OCI-LY7 (cell line): ENCODE measurements around the gene SMPD1.

Source experiments
- CTCF ChIP-seq: fragments of 200-600 bp; sonication (generic); conservative IDR thresholded peaks from 2 replicates; pipeline ENCODE4 v1.5.1; 2014; ENCODE audit warnings: mild to moderate bottlenecking, antibody characterized with exemption, low read length, moderate library complexity, mixed read lengths
- EZH2phosphoT487 ChIP-seq: fragments of 200-600 bp; sonication (generic); IDR thresholded peaks from 2 replicates; pipeline ENCODE4 v1.6.1; 2018; ENCODE audit warnings: low read depth, borderline replicate concordance, mild to moderate bottlenecking, mixed run types, antibody characterized with exemption, low read length, moderate library complexity, mixed read lengths

- TF ChIP-seq CTCF (no peak), EZH2phosphoT487 (no peak)
Observed at GRCh38 chr11:6405846-6406245, 15.6 kb downstream of the SMPD1 start.
